Naive thymus-derived CD8-positive, alpha-beta T cell (primary cell): ENCODE results near the gene RNF217. TPM values are rescaled to one million over a fixed set of nuclear protein-coding genes. Genes with fewer than 3 reads are reported as not detected.
"Not testable (repeated sequence)": the region's sequence is repeated elsewhere in the genome, so short reads cannot be mapped to it uniquely, and the experiment has no call there.

Experiments used
- ATAC-seq, 2 donors: fragments of 150-1000 bp; cut with Tn5 transposase in 1 of 2; sonication (Bioruptor Pico), chemical (Tn5 transposase) in 1 of 2; 1 replicate in 1 of 2; 2 replicates in 1 of 2; pipeline ENCODE4 v1.10.0; 2021; ENCODE audit warnings: mild to moderate bottlenecking in 2 of 2, moderate library complexity in 2 of 2
- POLR2A ChIA-PET: fragments of 350-600 bp; sonication (Branson Sonifier 250); formaldehyde crosslinking; loops from one replicate; lab custom pipeline; 2021; ENCODE audit warnings: antibody characterized with exemption; lab: Charles Lee
- DNase-seq, 10 donors: peaks; one replicate each; pipeline versions ENCODE4 v3.0.0 to v3.0.0-alpha.2; 2020 to 2022
- H3K27ac Mint-ChIP-seq, 10 donors: one replicate each; pipeline ENCODE4 v1.8.0; 2020 to 2022; ENCODE audit warnings: mild to moderate bottlenecking in 10 of 10, mixed read lengths in 10 of 10, moderate library complexity in 4 of 10, inconsistent platforms in 1 of 10
- H3K27me3 Mint-ChIP-seq, 5 donors: one replicate each; pipeline ENCODE4 v1.8.0; 2021 to 2022; ENCODE audit warnings: mixed read lengths in 5 of 5
- H3K36me3 Mint-ChIP-seq, 3 donors: one replicate each; pipeline ENCODE4 v1.8.0; 2020 to 2022; ENCODE audit warnings: mixed read lengths in 3 of 3, mild to moderate bottlenecking in 2 of 3, inconsistent platforms in 1 of 3
- H3K4me1 Mint-ChIP-seq, 4 donors: one replicate each; pipeline ENCODE4 v1.8.0; 2021 to 2022; ENCODE audit warnings: mixed read lengths in 4 of 4
- H3K4me3 Mint-ChIP-seq, 10 donors: one replicate each; pipeline ENCODE4 v1.8.0; 2020 to 2022; ENCODE audit warnings: mild to moderate bottlenecking in 10 of 10, mixed read lengths in 10 of 10, moderate library complexity in 6 of 10, inconsistent platforms in 1 of 10
- H3K9me3 Mint-ChIP-seq, 9 donors: one replicate each; pipeline ENCODE4 v1.8.0; 2020 to 2022; ENCODE audit warnings: mixed read lengths in 9 of 9, mild to moderate bottlenecking in 3 of 9, inconsistent platforms in 1 of 9, moderate library complexity in 1 of 9
- polyA plus RNA-seq, 3 donors: library from polyadenylated mRNA; unstranded; fragments of 300-500 nt; fragmentation: Illumina TruSeq; gene quantifications; one replicate each; pipeline ENCODE4 v1.2.3, GENCODE V29; 2021
- total RNA-seq, 8 experiments: library from RNA in 2 of 8; stranded (reverse) in 2 of 8; gene quantifications; one replicate each; pipeline ENCODE4 v1.2.3 and lab custom pipeline; 2021 to 2026

RNF217 gene, protein sequence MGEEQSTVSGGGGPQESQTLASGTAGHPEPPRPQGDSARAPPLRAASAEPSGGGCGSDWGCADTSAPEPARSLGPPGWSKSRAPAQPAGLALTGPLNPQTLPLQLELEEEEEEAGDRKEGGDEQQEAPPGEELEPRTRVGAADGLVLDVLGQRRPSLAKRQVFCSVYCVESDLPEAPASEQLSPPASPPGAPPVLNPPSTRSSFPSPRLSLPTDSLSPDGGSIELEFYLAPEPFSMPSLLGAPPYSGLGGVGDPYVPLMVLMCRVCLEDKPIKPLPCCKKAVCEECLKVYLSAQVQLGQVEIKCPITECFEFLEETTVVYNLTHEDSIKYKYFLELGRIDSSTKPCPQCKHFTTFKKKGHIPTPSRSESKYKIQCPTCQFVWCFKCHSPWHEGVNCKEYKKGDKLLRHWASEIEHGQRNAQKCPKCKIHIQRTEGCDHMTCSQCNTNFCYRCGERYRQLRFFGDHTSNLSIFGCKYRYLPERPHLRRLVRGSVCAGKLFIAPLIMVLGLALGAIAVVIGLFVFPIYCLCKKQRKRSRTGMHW
- total RNA-seq (not detected), polyA plus RNA-seq (under 1 TPM in 1 of 3 donors, not detected in 2; 0.05 TPM), total RNA-seq (lab: John Stamatoyannopoulos, UW) (0 to 0.34 (median 0.11) reads per million in 6 experiments)

- H3K36me3 Mint-ChIP-seq: no peaks in the 10 kb centered on the region
- POLR2A ChIA-PET: interaction anchor here (0.6 kb wide), 1 partner anchor 47 kb away, joined by 3 read pairs; no protein-coding TSS in a partner anchor
- H3K9me3 Mint-ChIP-seq: peaks cover 0 to 12% (median 0%) of the 10 kb centered on the region in 9 donors
- peaks cover 7 to 17% (median 14%) of the 10 kb centered on the region in 4 donors for H3K4me1 Mint-ChIP-seq
- H3K27ac Mint-ChIP-seq: peak within 1 kb of the TSS in 1 of 10 donors; percentile 70
- DNase-seq (peak in 2 of 10 donors; percentile 9 to 17), ATAC-seq (peak in 1 of 2 donors; percentile 35)
- H3K4me3 Mint-ChIP-seq: peak within 1 kb of the TSS; percentile 57 to 81 (median 75)
- peaks cover 32 to 77% (median 46%) of the 10 kb centered on the region in 5 donors for H3K27me3 Mint-ChIP-seq
These were observed at the start of gene RNF217 for GRCh38 chr6:124961777-124962638. TSS of gene RNF217 (plus strand) at chr6:124962437. CDS start at chr6:124962545, 108 bp downstream.

DNA sequence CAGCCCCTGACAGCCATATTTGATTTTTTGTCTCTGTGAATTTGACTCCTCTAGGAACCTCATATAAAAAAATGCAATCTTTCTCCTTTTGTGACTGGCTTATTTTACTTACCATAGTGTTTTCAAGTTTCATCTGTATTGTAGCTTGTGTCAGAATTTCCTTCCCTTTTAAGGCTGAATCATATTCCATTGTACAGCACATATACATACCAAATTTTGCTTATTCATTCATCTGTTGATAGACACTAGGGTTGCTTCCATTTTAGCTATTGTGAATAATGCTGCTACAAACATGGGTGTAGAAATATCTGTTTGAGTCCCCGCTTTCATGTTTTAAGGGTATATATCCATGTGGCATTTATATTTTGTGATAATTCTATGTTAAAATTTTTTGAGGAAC is 49.2 kb upstream of the RNF217 start:
- DNase-seq (no peak), ATAC-seq (no peak)
- H3K4me1 Mint-ChIP-seq: no peaks in the 10 kb centered on the region
- H3K9me3 Mint-ChIP-seq: peaks cover 0 to 2% (median 0%) of the 10 kb centered on the region in 9 donors
- no peak overlapping the region for H3K27ac Mint-ChIP-seq
- POLR2A ChIA-PET: no interaction called here
- no peak overlapping the region for H3K4me3 Mint-ChIP-seq
- H3K27me3 Mint-ChIP-seq: peaks cover 0 to 3% (median 0%) of the 10 kb centered on the region in 5 donors
- H3K36me3 Mint-ChIP-seq: no peaks in the 10 kb centered on the region

DNA sequence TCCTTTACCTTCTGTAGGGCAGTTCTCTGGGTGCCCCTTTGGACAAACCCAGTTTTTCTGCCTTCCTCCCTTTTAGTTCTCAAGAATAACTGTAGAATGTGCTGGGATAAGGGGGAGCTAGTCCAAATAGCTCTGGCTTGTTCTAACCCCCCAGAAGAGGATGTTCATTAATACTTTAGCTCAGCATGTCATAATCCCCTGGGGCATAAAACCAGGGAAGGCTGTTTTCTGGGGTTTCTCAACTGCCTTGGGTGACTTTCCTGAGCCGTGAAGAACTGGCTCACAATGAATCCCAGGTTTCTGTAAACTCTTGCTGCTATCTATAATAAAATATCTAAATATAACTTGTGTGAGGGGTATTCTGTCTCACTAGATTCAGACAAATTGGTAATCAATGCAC is 44.5 kb upstream of the RNF217 start:
- no peak overlapping the region for H3K4me3 Mint-ChIP-seq
- DNase-seq: no peak
- H3K27ac Mint-ChIP-seq: no peak overlapping the region
- no peak for ATAC-seq
- no peaks in the 10 kb centered on the region for H3K4me1 Mint-ChIP-seq
- peaks cover 0 to 5% (median 0%) of the 10 kb centered on the region in 5 donors for H3K27me3 Mint-ChIP-seq
- H3K36me3 Mint-ChIP-seq: peaks cover 0 to 5% (median 0%) of the 10 kb centered on the region in 3 donors
- POLR2A ChIA-PET: no interaction called here
- H3K9me3 Mint-ChIP-seq: peaks cover 0 to 14% (median 5%) of the 10 kb centered on the region in 9 donors

- ATAC-seq, H3K27me3 Mint-ChIP-seq, H3K4me3 Mint-ChIP-seq, POLR2A ChIA-PET, H3K36me3 Mint-ChIP-seq, DNase-seq, H3K27ac Mint-ChIP-seq, H3K4me1 Mint-ChIP-seq: not testable (repeated sequence)
- H3K9me3 Mint-ChIP-seq: peaks cover 0 to 14% (median 8%) of the 10 kb centered on the region in 9 donors
These were observed 42.5 kb upstream of the RNF217 start for GRCh38 chr6:124919703-124920102.

- Mint-ChIP-seq H3K27ac (no peak overlapping the region), H3K36me3 (peaks cover 0 to 5% (median 0%) of the 10 kb centered on the region in 3 donors)
These were observed 37.9 kb upstream of the RNF217 start for GRCh38 chr6:124924333-124924759.

DNA sequence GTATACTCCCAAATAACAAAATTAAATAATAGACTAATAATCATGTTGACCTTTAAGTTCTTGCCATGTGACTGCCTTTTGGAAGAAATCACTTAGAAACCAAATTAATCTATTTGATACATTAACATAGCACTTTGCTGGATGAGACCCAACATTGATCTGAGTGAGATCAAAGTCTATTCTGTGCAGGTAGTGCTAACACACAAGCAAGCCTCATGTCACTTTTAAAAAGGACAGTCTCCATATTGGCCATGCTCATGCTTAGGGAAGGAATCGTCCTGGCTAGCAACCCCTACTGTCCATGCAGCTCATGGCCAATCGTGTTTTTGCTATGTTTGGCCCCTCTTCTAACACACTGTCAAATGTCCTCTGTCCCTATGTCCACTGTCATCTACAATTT is 35.8 kb upstream of the RNF217 start:
- POLR2A ChIA-PET: no interaction called here

More at GRCh38 chr6:124924333-124924759, 37.9 kb upstream of the RNF217 start:
- Mint-ChIP-seq H3K9me3 (peaks cover 0 to 14% (median 7%) of the 10 kb centered on the region in 9 donors), H3K4me1 (no peaks in the 10 kb centered on the region), H3K27me3 (peaks cover 0 to 13% (median 2%) of the 10 kb centered on the region in 5 donors), H3K4me3 (no peak overlapping the region)
- POLR2A ChIA-PET: no interaction called here
- DNase-seq (no peak), ATAC-seq (no peak)

GRCh38 chr6:124927806-124928205 is 34.4 kb upstream of the RNF217 start:
- no peak for ATAC-seq
- Mint-ChIP-seq H3K9me3 (peaks cover 0 to 7% (median 0%) of the 10 kb centered on the region in 9 donors), H3K36me3 (no peaks in the 10 kb centered on the region), H3K4me1 (no peaks in the 10 kb centered on the region), H3K27ac (no peak overlapping the region), H3K27me3 (peaks cover 0 to 16% (median 3%) of the 10 kb centered on the region in 5 donors), H3K4me3 (no peak overlapping the region)
- POLR2A ChIA-PET: no interaction called here
- DNase-seq: no peak

More for the DNA sequence above, 35.8 kb upstream of the RNF217 start:
- Mint-ChIP-seq H3K9me3 (peaks cover 0 to 12% (median 2%) of the 10 kb centered on the region in 9 donors), H3K4me3 (no peak overlapping the region), H3K27ac (no peak overlapping the region), H3K36me3 (peaks cover 0 to 1% (median 0%) of the 10 kb centered on the region in 3 donors), H3K4me1 (no peaks in the 10 kb centered on the region), H3K27me3 (peaks cover 0 to 16% (median 4%) of the 10 kb centered on the region in 5 donors)
- DNase-seq (no peak), ATAC-seq (no peak)

DNA sequence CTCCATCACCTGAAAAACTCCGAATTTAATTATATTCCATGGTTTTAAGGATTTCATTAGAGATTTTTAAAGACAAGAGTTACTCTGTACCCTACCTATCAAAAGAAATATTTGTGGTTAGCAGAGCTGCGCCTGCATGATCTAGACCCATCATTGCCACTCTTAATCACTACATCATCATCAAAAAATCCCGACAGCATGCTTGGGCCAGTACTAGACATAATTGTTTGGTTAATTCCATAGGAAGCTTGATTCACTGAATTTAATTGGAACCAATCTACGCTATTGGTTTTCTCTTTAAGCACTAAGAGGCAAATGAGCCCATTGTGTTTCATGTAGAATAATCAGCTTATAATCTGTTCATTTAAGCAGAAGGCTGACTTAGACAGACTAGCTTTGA is 33.4 kb upstream of the RNF217 start:
- POLR2A ChIA-PET: no interaction called here
- no peak overlapping the region for H3K27ac Mint-ChIP-seq
- H3K27me3 Mint-ChIP-seq: peaks cover 0 to 16% (median 0%) of the 10 kb centered on the region in 5 donors
- no peak overlapping the region for H3K4me3 Mint-ChIP-seq
- no peaks in the 10 kb centered on the region for H3K4me1 Mint-ChIP-seq
- no peaks in the 10 kb centered on the region for H3K9me3 Mint-ChIP-seq
- DNase-seq: no peak
- ATAC-seq: no peak
- no peaks in the 10 kb centered on the region for H3K36me3 Mint-ChIP-seq

DNA sequence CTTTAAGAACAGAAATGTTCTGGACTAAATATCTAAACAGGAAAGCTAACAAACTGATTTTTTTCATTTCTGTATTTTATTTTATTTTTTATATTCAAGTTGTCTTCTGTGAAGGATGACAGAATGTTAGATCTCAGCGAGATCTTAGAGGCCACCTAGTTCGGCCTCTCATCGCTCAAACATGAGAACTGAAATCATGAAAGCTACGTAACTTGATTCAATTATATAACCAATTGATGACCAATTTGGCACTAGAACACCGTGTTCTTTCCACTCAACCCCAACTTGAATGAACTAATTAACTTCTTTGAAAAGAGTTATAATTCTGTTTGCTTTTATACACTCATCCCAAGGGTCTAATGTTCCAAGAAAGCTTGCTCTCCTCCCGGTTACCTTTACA is 24.6 kb upstream of the RNF217 start:
- Mint-ChIP-seq H3K36me3 (peaks cover 0 to 2% (median 0%) of the 10 kb centered on the region in 3 donors), H3K4me3 (no peak overlapping the region), H3K27ac (no peak overlapping the region), H3K4me1 (peaks cover 0 to 1% (median 0%) of the 10 kb centered on the region in 4 donors), H3K27me3 (peaks cover 0 to 3% (median 0%) of the 10 kb centered on the region in 5 donors), H3K9me3 (no peaks in the 10 kb centered on the region)
- POLR2A ChIA-PET: no interaction called here
- ATAC-seq: no peak
- no peak for DNase-seq

DNA sequence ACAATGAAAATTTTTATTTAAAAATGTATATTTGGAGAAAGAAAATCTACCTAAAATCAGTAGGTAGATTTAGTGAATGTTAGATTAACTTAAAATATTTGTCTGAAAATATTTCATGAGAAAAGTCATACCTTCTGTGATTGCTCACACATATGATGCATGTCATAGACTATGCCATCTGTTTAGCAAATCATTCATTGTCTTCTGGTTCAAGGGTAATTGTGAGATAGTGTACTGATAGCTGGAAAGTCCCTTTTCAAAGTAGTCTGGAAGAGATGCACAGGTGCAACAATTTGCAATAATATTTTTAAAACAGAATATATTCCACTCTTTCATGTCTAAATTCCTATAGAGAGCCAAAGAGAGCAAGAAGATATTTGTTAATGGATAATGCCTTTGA is 21.0 kb upstream of the RNF217 start:
- ATAC-seq (no peak), DNase-seq (no peak)
- peaks cover 0 to 9% (median 0%) of the 10 kb centered on the region in 9 donors for H3K9me3 Mint-ChIP-seq
- peaks cover 0 to 10% (median 2%) of the 10 kb centered on the region in 3 donors for H3K36me3 Mint-ChIP-seq
- no peak overlapping the region for H3K4me3 Mint-ChIP-seq
- peaks cover 1 to 10% (median 4%) of the 10 kb centered on the region in 5 donors for H3K27me3 Mint-ChIP-seq
- POLR2A ChIA-PET: no interaction called here
- H3K4me1 Mint-ChIP-seq: no peaks in the 10 kb centered on the region
- H3K27ac Mint-ChIP-seq: no peak overlapping the region

GRCh38 chr6:124943658-124944057 is 18.6 kb upstream of the RNF217 start:
- H3K4me1 Mint-ChIP-seq: no peaks in the 10 kb centered on the region
- H3K4me3 Mint-ChIP-seq: no peak overlapping the region
- no peak overlapping the region for H3K27ac Mint-ChIP-seq
- peaks cover 4 to 11% (median 6%) of the 10 kb centered on the region in 5 donors for H3K27me3 Mint-ChIP-seq
- peaks cover 0 to 10% (median 2%) of the 10 kb centered on the region in 3 donors for H3K36me3 Mint-ChIP-seq
- ATAC-seq (no peak), DNase-seq (no peak)
- H3K9me3 Mint-ChIP-seq: peaks cover 0 to 9% (median 0%) of the 10 kb centered on the region in 9 donors
- POLR2A ChIA-PET: no interaction called here

GRCh38 chr6:124947971-124948451 is 14.2 kb upstream of the RNF217 start:
- Mint-ChIP-seq H3K4me1 (no peaks in the 10 kb centered on the region), H3K4me3 (no peak overlapping the region), H3K27ac (no peak overlapping the region), H3K9me3 (peaks cover 0 to 9% (median 0%) of the 10 kb centered on the region in 9 donors), H3K36me3 (peaks cover 0 to 10% (median 0%) of the 10 kb centered on the region in 3 donors), H3K27me3 (peaks cover 4 to 11% (median 7%) of the 10 kb centered on the region in 5 donors)
- POLR2A ChIA-PET: no interaction called here
- no peak for ATAC-seq
- DNase-seq: no peak
